GM11168 (cell line): ENCODE measurements around the gene KCNT2.

ENCODE experiments used
- in situ Hi-C: fragments of 300-500 bp; cut with MboI; formaldehyde crosslinking; loops from one replicate; pipeline ENCODE4 v1.12.0; 2022; ENCODE audit warnings: low sequenced_read_pairs; ENCODE audit not compliant: unreplicated experiment

The KCNT2 gene

GRCh38 chr1:196594700-196595099 lies 13.5 kb downstream of the KCNT2 start:
- in situ Hi-C loops = no loop called here

DNA sequence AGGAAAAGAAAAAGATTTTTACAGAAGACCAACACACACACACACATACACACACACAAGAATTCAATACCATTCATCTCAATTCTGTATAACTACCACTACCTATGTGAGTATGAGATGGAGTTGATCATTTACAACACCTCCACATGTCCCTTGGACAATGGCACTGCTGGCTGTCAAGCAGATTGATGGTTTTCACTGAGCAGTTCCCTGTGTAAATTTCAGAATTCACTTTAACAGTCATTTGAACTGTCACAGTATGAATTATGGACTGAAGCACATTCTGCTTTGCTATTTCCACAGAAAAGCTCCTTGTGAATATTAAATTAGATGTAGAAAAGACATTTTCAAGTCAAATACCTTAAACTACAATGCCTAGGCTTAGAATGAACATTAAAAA lies 14.3 kb downstream of the KCNT2 start:
- in situ Hi-C loops = no loop called here

- in situ Hi-C loops = no loop called here
Observed at GRCh38 chr1:196590959-196591358, 17.3 kb downstream of the KCNT2 start.

DNA sequence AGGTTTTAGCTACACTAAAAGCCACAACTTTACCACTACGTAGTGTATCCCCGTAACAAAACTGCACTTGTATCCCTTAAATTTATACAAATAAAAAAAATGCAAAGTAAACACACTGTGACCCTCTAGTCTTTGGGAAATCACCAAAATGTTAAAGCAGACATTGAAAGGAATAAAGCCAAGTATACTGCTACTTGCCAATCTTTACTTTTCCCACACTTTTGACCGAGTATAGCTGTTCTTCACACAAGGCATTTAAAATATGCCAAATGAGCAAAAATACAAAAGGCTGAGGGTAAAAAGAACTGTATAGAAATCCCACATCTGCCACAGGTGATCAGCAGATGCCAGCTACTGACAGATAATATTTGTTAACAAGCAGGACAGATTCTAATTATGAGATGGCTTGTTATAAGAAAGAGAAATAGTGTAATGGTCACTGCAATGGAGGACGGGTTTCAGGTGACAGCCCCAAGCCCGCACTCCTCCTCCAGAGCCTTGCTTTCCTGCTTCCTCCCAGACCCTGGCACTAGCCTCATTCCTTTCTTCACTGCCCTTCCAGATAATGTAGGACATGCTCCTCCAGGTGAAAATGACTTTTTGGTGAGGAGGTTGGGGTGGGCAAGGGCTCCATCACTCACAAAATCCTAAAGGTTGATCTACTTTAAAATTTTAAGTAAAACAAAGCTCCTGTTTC lies 18.1 kb downstream of the KCNT2 start:
- in situ Hi-C loops = no loop called here

GRCh38 chr1:196584696-196585095 lies 23.5 kb downstream of the KCNT2 start:
- in situ Hi-C loops = no loop called here

- in situ Hi-C loops = no loop called here
Observed at GRCh38 chr1:196577386-196577785, 30.9 kb downstream of the KCNT2 start.

DNA sequence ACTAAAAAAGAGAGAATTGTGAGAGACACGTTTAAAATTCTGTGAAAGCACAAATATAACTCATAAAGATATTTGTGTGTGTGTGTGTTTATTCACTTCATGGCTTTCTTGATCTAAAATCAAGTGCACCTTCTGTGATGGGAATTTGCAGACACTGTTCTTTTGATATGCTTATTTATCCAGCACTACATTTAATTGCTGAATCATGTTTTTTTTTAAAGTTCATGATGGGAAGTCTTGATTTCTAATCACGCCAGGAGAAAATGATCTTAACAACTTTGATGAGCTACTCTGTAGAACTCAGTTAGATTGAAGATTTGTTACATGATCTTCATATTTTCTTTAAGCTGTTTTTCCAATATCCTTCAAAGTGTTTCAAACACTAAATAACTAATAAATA lies 35.0 kb downstream of the KCNT2 start:
- in situ Hi-C loops = no loop called here

GRCh38 chr1:196567238-196567637 lies 41.0 kb downstream of the KCNT2 start:
- in situ Hi-C loops = no loop called here

GRCh38 chr1:196563768-196564167 lies 44.5 kb downstream of the KCNT2 start:
- in situ Hi-C loops = no loop called here

GRCh38 chr1:196559314-196559713 lies 48.9 kb downstream of the KCNT2 start:
- in situ Hi-C loops = no loop called here

DNA sequence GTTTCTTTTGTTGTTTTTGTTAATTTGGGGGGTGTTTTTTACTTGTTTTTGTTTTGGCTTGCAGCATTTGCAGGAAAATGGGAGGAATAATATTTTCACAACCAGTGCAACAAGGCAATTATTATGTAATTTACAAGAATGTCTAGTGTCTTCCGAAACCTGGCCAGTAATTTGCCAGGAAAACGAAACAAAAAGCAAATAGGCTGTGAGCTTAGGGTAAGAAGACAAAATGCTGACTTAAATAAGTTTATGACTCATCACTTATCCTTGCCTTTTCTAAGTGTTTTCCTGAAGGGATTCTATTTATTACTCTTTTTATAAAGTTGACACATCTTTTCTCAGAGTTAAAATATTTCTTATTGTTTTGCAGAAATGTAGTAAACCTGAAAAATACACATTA lies 49.8 kb downstream of the KCNT2 start:
- in situ Hi-C loops = no loop called here

DNA sequence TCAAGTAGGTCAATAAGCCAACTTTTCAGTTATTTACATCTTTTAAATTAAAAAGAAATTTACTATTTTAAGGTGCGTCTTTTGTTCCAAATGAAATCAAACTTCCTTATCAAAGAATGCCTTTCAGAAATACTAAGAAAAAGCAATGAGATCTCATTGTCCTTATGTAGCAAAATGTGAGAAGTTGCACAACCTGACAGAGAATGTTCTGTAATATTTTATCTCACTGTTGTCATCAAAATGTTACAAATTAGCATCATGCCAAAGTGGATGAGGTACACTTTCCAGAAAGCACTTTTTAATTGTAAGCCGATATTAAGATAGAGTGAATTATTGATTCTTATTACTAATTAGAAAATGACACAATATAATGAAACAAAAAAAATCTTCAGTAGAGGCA lies 50.4 kb downstream of the KCNT2 start:
- in situ Hi-C loops = no loop called here

DNA sequence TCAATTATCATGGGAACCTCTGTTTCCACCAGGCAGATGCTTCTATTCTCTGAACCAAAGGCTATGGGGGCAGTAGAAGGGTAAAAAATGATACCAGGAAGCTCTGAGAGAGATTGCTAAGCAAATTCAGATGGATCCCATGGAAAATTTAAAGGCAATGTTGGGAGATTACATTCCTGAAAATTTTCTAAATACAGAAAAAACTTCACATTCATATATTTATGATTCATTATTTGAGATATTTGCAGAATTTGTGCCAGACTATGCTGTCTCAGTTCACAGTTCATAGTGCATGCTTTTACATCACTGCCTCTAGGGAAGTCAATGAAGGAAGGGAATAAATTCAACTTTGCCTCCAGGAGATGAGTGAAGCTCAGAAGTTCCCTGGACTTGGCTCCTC lies 57.5 kb downstream of the KCNT2 start:
- in situ Hi-C loops = no loop called here

DNA sequence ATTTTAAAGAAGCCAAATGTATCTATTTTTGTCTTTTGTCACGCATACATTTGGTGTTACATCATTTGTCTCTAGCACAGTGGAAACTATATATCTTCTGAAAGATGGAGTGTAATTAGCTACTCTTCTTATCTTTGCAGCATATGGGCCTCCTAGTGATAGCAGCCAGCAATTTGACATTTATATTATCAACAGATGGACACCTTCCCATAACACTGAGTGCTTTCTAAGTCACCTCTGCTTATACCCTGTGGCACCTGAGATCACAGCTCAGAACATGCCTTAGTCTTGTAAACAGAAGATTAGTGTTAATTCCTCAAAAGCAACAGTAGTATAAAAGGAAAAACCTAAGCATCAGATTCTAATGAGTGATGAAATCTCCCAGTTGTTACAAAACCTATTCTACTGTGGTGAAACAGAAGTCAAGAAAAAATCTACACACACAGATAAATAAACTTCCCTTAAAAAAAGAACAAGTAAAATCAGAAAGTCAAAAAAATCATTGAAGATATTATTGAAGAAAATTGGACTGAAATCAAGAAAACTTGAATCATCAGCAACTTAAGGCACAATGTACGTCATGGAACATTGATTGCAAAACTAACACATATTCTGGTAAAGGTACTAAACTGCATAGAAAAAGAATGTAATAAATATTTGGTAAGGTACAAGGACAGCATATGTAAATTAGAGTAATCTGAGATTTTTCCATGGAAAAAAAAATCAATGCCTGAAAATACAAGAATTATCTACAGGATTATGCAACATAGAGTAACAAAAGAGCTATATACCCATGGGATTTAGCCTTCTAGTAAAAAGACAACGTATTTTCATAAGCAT lies 61.7 kb downstream of the KCNT2 start:
- in situ Hi-C loops = no loop called here

DNA sequence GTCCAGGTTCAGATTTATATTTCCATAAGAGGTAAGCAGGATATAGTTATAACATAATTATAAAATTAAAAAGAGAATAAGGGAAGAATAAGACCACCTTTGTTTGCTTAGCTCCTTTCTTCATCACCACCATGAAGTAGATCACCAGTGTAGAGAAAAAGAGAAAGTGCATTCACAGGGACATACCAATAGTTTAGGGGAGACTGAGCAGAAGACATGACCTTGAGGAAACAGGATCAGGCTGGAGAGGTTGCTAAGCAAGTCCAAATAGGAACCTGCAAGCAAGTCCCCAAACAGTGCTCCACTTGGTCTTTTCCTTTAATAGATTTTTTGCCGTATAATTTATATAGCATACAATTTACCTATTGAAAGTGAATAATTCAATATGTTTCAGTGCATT lies 63.0 kb downstream of the KCNT2 start:
- in situ Hi-C loops = no loop called here

DNA sequence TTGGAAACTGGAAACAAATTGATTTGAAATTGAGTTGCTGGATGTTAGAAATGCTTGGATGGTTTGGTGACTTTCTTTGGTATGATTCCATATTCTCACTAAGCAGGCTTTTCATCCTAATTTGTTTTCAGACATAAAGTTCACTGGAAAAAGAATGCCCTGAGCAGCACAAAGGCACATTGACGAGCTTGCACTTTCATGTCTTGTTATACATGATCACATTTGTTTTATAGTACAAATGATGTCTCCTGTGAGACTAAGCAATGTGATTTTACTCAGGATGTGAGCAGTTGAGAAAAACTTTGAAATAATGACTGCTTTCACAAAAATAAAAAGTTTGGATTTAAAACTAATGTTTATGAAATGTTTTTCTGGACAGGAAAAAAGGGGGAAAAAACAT lies 63.6 kb downstream of the KCNT2 start:
- in situ Hi-C loops = no loop called here

- in situ Hi-C loops = no loop called here
Observed at GRCh38 chr1:196543833-196544232, 64.4 kb downstream of the KCNT2 start.

DNA sequence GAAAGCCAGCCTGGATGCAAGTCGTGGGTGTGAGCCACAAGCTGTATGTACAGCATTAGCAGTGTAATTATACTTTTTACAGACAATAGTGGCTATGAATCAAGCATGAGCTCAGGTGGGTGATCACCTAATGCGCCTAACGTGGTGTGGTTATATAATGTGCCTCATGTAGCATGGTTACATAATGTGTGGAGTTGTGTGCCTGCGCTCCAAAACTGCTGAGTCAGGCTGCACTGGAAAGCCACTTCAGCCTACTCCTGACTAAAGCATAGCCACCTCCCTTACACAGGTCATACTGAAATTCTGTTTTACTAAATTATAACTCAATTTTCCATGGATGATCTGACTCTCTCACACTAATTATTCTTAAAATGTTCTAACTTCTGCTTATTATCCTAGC lies 69.8 kb downstream of the KCNT2 start:
- in situ Hi-C loops = no loop called here

GRCh38 chr1:196535727-196536126 lies 72.5 kb downstream of the KCNT2 start:
- in situ Hi-C loops = no loop called here

DNA sequence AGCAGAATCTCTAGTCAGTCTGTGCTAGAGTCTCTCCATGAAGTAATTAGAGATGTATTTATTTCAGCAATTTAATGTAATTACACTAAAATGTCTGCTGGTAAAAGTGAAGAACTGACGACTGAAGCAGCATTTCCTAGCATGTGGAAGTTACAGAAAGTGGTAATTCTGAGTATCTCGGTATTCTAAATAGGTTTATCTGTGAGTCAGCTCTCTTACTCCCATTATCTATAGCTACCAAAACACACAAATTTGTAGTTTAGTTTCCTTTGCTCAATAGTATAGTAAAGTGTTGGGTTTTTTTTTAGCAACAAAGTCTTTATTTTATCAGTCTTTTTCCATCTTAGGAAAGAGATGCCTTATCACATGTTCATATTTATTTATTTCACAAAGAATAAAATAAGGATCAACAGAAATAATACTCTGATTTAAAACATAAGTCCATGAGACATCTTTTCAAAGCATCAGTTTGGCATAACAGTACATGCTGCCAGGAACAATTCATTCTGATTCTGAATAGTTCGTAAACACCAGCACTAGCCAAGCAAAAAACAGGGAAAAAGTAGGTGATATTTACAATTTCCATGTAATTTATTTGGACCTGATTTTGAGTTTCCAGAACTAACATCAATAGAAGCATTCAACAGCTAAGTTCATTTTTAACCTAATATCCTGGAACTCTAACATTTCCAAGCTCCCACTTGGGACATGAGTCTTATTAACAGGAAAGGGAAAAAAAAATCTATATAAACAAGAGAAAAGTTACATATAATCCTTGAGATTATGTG lies 76.3 kb downstream of the KCNT2 start:
- in situ Hi-C loops = no loop called here

DNA sequence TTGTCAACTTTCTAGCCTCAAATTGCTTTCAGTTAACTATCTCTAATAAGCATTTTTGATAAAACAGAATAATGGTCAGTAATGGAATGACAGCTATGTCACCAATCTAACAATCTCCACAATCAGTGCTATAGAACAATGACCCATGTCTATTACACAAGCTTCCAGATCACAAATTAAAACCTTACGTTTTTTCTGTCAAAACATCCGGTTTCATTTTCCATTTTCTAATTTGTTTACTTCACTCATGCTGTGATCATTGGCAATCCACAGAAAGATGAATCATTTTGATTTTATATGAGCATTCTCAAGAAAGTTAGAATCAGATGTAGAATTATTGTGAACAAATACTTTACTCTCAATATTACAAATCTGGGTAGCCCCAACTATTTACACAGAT lies 80.3 kb downstream of the KCNT2 start:
- in situ Hi-C loops = no loop called here
